Stimulated activated CD8-positive, alpha-beta memory T cell treated with anti-CD3 and anti-CD28 coated beads, Interleukin-4, amount 100 ng/mL, for 24 hours (primary cell): ENCODE measurements around the gene SHCBP1.
A peak's percentile ranks its signal among the peaks of the same experiment; 100 is the strongest.

Experiments
- DNase-seq: peaks from one replicate; pipeline ENCODE4 v3.0.0-alpha.2; 2020; ENCODE audit warnings: low read depth

Gene SHCBP1

GRCh38 chr16:46618516-46618915 is 2.7 kb downstream of the SHCBP1 start:
- DNase-seq, result no peak

- DNase-seq, result no peak
These were observed 7.2 kb downstream of the SHCBP1 start for GRCh38 chr16:46614006-46614405.

GRCh38 chr16:46613352-46613751 is 7.8 kb downstream of the SHCBP1 start:
- DNase-seq, result no peak

GRCh38 chr16:46612121-46612520 is 9.1 kb downstream of the SHCBP1 start:
- no peak for DNase-seq

- no peak for DNase-seq
These were observed 13.7 kb downstream of the SHCBP1 start for GRCh38 chr16:46607529-46607928.

- no peak for DNase-seq
These were observed 14.9 kb downstream of the SHCBP1 start for GRCh38 chr16:46606231-46606630.

- no peak for DNase-seq
These were observed 29.9 kb downstream of the SHCBP1 start for GRCh38 chr16:46591257-46591656.

- no peak for DNase-seq
These were observed 35.1 kb downstream of the SHCBP1 start for GRCh38 chr16:46586011-46586577.

GRCh38 chr16:46583036-46583435 is 38.1 kb downstream of the SHCBP1 start:
- no peak for DNase-seq

- DNase-seq, result no peak
These were observed 38.9 kb downstream of the SHCBP1 start for GRCh38 chr16:46582313-46582712.

- no peak for DNase-seq
These were observed 43.1 kb downstream of the SHCBP1 start for GRCh38 chr16:46577988-46578579.

- no peak for DNase-seq
These were observed 47.4 kb downstream of the SHCBP1 start for GRCh38 chr16:46573834-46574159.

GRCh38 chr16:46573008-46573833 is 48.0 kb downstream of the SHCBP1 start:
- DNase-seq, result no peak

GRCh38 chr16:46569231-46569735 is 51.9 kb downstream of the SHCBP1 start:
- DNase-seq, result no peak

- DNase-seq, result no peak
These were observed 52.5 kb downstream of the SHCBP1 start for GRCh38 chr16:46568472-46569230.

- DNase-seq, result no peak
These were observed 58.2 kb downstream of the SHCBP1 start for GRCh38 chr16:46562979-46563378.

GRCh38 chr16:46558018-46558417 is 63.2 kb downstream of the SHCBP1 start:
- DNase-seq, result no peak

- no peak for DNase-seq
These were observed 65.2 kb downstream of the SHCBP1 start for GRCh38 chr16:46555951-46556350.

GRCh38 chr16:46554435-46554834 is 66.7 kb downstream of the SHCBP1 start:
- DNase-seq, result peak; percentile 39

GRCh38 chr16:46549477-46549876 is 71.7 kb downstream of the SHCBP1 start:
- no peak for DNase-seq
